ENCODE results near the gene NCKAP1.
"Not testable (repeated sequence)": the region's sequence is repeated elsewhere in the genome, so short reads cannot be mapped to it uniquely, and the experiment has no call there.

NCKAP1 gene

GRCh38 chr2:183037074-183037552 is 1.1 kb downstream of the NCKAP1 start:
- no peak for DNase-seq

- DNase-seq: no peak
These were observed 2.1 kb downstream of the NCKAP1 start for GRCh38 chr2:183035954-183036669.

GRCh38 chr2:183035298-183035953 is 2.8 kb downstream of the NCKAP1 start:
- no peak for DNase-seq

GRCh38 chr2:183034806-183035205 is 3.5 kb downstream of the NCKAP1 start:
- no peak for DNase-seq

GRCh38 chr2:183033951-183034350 is 4.3 kb downstream of the NCKAP1 start:
- no peak for DNase-seq

GRCh38 chr2:183031911-183032794 is 6.1 kb downstream of the NCKAP1 start:
- no peak for DNase-seq

- no peak for DNase-seq
These were observed 9.0 kb downstream of the NCKAP1 start for GRCh38 chr2:183029219-183029618.

- no peak for DNase-seq
These were observed 10.1 kb downstream of the NCKAP1 start for GRCh38 chr2:183028108-183028507.

GRCh38 chr2:183027443-183027842 is 10.8 kb downstream of the NCKAP1 start:
- no peak for DNase-seq

GRCh38 chr2:183026424-183026823 is 11.8 kb downstream of the NCKAP1 start:
- no peak for DNase-seq

- DNase-seq: no peak
These were observed 12.3 kb downstream of the NCKAP1 start for GRCh38 chr2:183025993-183026392.

GRCh38 chr2:183024339-183025095 is 13.7 kb downstream of the NCKAP1 start:
- no peak for DNase-seq

GRCh38 chr2:183022711-183023110 is 15.5 kb downstream of the NCKAP1 start:
- no peak for DNase-seq

GRCh38 chr2:183021613-183022012 is 16.6 kb downstream of the NCKAP1 start:
- DNase-seq: no peak

- no peak for DNase-seq
These were observed 18.4 kb downstream of the NCKAP1 start for GRCh38 chr2:183019718-183020442.

- DNase-seq: not testable (repeated sequence)
These were observed 20.4 kb downstream of the NCKAP1 start for GRCh38 chr2:183017845-183018244.

GRCh38 chr2:183014005-183014404 is 24.3 kb downstream of the NCKAP1 start:
- DNase-seq: no peak

GRCh38 chr2:183011743-183012142 is 26.5 kb downstream of the NCKAP1 start:
- no peak for DNase-seq

- no peak for DNase-seq
These were observed 28.1 kb downstream of the NCKAP1 start for GRCh38 chr2:183010112-183010511.

GRCh38 chr2:183009249-183009899 is 28.9 kb downstream of the NCKAP1 start:
- DNase-seq: no peak

- peak; percentile 32 for DNase-seq
These were observed 36.3 kb downstream of the NCKAP1 start for GRCh38 chr2:183001948-183002347.
